ENCODE measurements around the gene CXCR1. TPM values are rescaled to one million over a fixed set of nuclear protein-coding genes. Genes with fewer than 3 reads are reported as not detected.
"Not testable (repeated sequence)": the region's sequence is repeated elsewhere in the genome, so short reads cannot be mapped to it uniquely, and the experiment has no call there.

The CXCR1 gene
- total RNA-seq, 2 donors from 2014 or later: not detected

- no peak for ATAC-seq (replicated peaks)
- no peak overlapping the region for H3K4me3 Mint-ChIP-seq
- no peaks in the 10 kb centered on the region for H3K36me3 Mint-ChIP-seq (ENCODE audit: low read depth)
- H3K9me3 Mint-ChIP-seq: no peaks in the 10 kb centered on the region
- peaks cover 4% of the 10 kb centered on the region for H3K27me3 Mint-ChIP-seq
- H3K4me1 Mint-ChIP-seq: no peaks in the 10 kb centered on the region
- H3K27ac Mint-ChIP-seq: no peak overlapping the region
Observed at GRCh38 chr2:218179782-218180181, 13.0 kb upstream of the CXCR1 start.

DNA sequence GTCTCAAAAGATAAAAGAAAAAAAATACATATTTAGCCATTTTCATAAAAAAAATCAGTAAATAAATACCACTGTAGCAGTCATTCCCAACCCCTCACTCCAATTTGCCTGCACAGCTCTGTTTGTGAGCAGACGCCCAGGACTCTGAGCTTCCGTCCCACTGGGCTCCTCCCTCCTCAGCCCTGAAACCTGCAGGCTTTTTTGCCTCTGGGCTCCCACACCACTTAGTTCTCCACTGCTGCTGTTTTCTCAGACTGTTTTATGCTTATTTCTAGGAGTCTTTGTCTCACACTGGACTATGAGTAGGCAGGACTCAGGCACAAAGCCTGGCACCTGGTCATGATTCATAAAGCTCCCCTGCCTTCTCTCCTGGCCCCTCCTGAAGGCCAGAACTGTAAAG lies 6.1 kb upstream of the CXCR1 start:
- Mint-ChIP-seq H3K27ac (no peak overlapping the region), H3K9me3 (no peaks in the 10 kb centered on the region), H3K27me3 (peaks cover 5% of the 10 kb centered on the region), H3K4me3 (no peak overlapping the region), H3K36me3 (ENCODE audit: low read depth) (no peaks in the 10 kb centered on the region), H3K4me1 (no peaks in the 10 kb centered on the region)
- no peak for ATAC-seq (replicated peaks)

- not testable (repeated sequence) for ATAC-seq (replicated peaks); H3K27ac Mint-ChIP-seq; H3K36me3 Mint-ChIP-seq (ENCODE audit: low read depth); H3K27me3 Mint-ChIP-seq; H3K9me3 Mint-ChIP-seq; H3K4me3 Mint-ChIP-seq; H3K4me1 Mint-ChIP-seq
Observed at GRCh38 chr2:218171744-218172143, 5.0 kb upstream of the CXCR1 start.

- Mint-ChIP-seq H3K36me3 (ENCODE audit: low read depth) (no peaks in the 10 kb centered on the region), H3K27me3 (peaks cover 5% of the 10 kb centered on the region), H3K27ac (no peak overlapping the region), H3K9me3 (no peaks in the 10 kb centered on the region), H3K4me3 (no peak overlapping the region), H3K4me1 (peaks cover 9% of the 10 kb centered on the region)
- no peak for ATAC-seq (replicated peaks)
Observed at GRCh38 chr2:218169757-218170546, 3.2 kb upstream of the CXCR1 start.

DNA sequence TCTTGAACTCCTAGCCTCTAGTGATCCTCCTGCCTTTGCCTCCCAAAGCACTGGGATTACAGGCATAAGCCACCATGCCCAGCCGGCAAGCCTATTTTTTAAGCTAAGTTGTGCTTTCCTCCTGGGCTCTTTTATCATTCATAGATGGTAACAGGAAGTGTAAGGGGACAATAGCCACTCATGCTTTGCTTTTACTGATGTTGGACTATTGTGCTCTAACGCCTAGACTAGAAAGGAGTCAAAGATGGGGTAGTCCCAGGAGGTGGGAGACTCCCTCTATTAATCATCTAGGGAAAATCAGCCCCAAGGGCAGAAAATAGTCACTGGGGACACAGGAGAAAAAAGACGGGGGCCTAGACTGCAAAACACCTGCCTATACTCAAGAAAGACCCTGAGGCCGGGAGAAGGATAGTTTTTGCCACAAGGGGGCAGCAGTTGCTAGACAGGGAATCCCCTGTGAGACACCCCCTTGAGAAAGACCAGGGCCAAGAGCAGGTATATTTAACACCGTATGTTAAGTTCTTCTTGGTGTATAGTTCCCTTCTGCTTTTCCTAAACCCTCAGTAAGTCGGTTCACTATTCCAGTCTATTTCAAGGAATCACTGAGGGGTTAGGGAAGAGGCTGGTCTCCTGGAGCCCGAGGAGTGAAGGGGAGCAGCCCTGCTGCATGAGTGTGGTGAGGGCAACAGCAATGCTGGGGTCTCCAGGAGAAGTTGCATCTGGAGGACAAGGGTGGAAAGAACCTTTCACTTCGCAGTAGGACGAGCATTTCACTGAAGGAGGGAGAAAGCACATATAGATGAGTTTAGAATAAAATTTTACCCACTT lies 2.1 kb upstream of the CXCR1 start:
- H3K4me1 Mint-ChIP-seq: peaks cover 9% of the 10 kb centered on the region
- H3K27me3 Mint-ChIP-seq: peaks cover 5% of the 10 kb centered on the region
- H3K4me3 Mint-ChIP-seq: no peak overlapping the region

GRCh38 chr2:218168016-218168415 lies 1.3 kb upstream of the CXCR1 start:
- peaks cover 9% of the 10 kb centered on the region for H3K4me1 Mint-ChIP-seq
- no peak overlapping the region for H3K27ac Mint-ChIP-seq
- H3K36me3 Mint-ChIP-seq (ENCODE audit: low read depth): no peaks in the 10 kb centered on the region
- no peak for ATAC-seq (replicated peaks)
- H3K4me3 Mint-ChIP-seq: no peak overlapping the region
- H3K9me3 Mint-ChIP-seq: no peaks in the 10 kb centered on the region
- peaks cover 5% of the 10 kb centered on the region for H3K27me3 Mint-ChIP-seq

More for the DNA sequence above, 2.1 kb upstream of the CXCR1 start:
- peak; percentile 58 for ATAC-seq (replicated peaks)
- no peak overlapping the region for H3K27ac Mint-ChIP-seq
- H3K9me3 Mint-ChIP-seq: no peaks in the 10 kb centered on the region
- H3K36me3 Mint-ChIP-seq (ENCODE audit: low read depth): no peaks in the 10 kb centered on the region

- no peak for ATAC-seq (replicated peaks)
Observed at GRCh38 chr2:218162814-218163213, 3.9 kb downstream of the CXCR1 start.

GRCh38 chr2:218161644-218162043 lies 5.1 kb downstream of the CXCR1 start:
- no peaks in the 10 kb centered on the region for H3K9me3 Mint-ChIP-seq
- no peak for ATAC-seq (replicated peaks)
- H3K27me3 Mint-ChIP-seq: peaks cover 5% of the 10 kb centered on the region
- no peak overlapping the region for H3K27ac Mint-ChIP-seq
- no peaks in the 10 kb centered on the region for H3K36me3 Mint-ChIP-seq (ENCODE audit: low read depth)
- H3K4me3 Mint-ChIP-seq: no peak overlapping the region
- H3K4me1 Mint-ChIP-seq: peaks cover 3% of the 10 kb centered on the region

More at GRCh38 chr2:218162814-218163213, 3.9 kb downstream of the CXCR1 start:
- Mint-ChIP-seq H3K27me3 (peaks cover 5% of the 10 kb centered on the region), H3K4me1 (peaks cover 9% of the 10 kb centered on the region), H3K27ac (no peak overlapping the region), H3K36me3 (ENCODE audit: low read depth) (no peaks in the 10 kb centered on the region), H3K4me3 (no peak overlapping the region), H3K9me3 (no peaks in the 10 kb centered on the region)

- Mint-ChIP-seq H3K27ac (no peak overlapping the region), H3K4me1 (no peaks in the 10 kb centered on the region), H3K4me3 (no peak overlapping the region), H3K9me3 (no peaks in the 10 kb centered on the region), H3K27me3 (peaks cover 9% of the 10 kb centered on the region), H3K36me3 (ENCODE audit: low read depth) (no peaks in the 10 kb centered on the region)
- no peak for ATAC-seq (replicated peaks)
Observed at GRCh38 chr2:218155953-218156479, 10.7 kb downstream of the CXCR1 start.

- H3K9me3 Mint-ChIP-seq: no peaks in the 10 kb centered on the region
- ATAC-seq (replicated peaks): no peak
- H3K27me3 Mint-ChIP-seq: peaks cover 10% of the 10 kb centered on the region
- H3K4me1 Mint-ChIP-seq: no peaks in the 10 kb centered on the region
- H3K27ac Mint-ChIP-seq: no peak overlapping the region
- no peaks in the 10 kb centered on the region for H3K36me3 Mint-ChIP-seq (ENCODE audit: low read depth)
- H3K4me3 Mint-ChIP-seq: no peak overlapping the region
Observed at GRCh38 chr2:218152777-218153176, 14.0 kb downstream of the CXCR1 start.

GRCh38 chr2:218152172-218152571 lies 14.6 kb downstream of the CXCR1 start:
- no peak overlapping the region for H3K4me3 Mint-ChIP-seq
- peaks cover 10% of the 10 kb centered on the region for H3K27me3 Mint-ChIP-seq
- H3K27ac Mint-ChIP-seq: no peak overlapping the region
- no peak for ATAC-seq (replicated peaks)
- no peaks in the 10 kb centered on the region for H3K9me3 Mint-ChIP-seq
- H3K4me1 Mint-ChIP-seq: no peaks in the 10 kb centered on the region
- no peaks in the 10 kb centered on the region for H3K36me3 Mint-ChIP-seq (ENCODE audit: low read depth)

DNA sequence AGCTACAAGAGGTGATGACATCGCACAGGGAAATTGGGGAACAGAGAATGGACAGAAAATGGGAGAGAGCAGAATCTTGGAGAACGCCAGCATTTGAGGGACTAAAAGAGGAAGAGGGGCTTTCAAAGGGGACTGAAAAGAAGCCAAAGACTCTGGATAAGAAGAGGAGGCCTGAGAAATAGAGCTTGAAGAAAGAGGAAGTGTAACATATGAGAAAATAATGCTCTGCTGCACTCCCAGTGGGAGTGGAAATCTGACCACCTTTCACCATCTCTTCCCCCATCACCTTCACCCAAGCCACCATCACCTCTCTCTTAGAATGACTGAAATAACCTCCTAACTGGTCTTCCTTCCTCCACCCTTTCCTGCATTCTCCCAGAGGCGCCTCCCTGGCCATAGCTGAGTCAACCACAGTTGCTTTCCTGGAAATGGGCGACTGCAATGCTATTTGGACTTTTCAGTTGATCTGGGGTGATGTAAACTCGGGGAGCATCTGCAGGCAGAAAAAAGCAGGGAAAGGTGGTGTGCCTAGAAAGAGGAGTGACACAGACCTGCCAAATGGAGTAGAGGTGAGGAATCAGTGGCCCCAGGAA lies 16.8 kb downstream of the CXCR1 start:
- no peak for ATAC-seq (replicated peaks)
- Mint-ChIP-seq H3K36me3 (ENCODE audit: low read depth) (no peaks in the 10 kb centered on the region), H3K4me1 (no peaks in the 10 kb centered on the region), H3K27ac (no peak overlapping the region), H3K27me3 (peaks cover 12% of the 10 kb centered on the region), H3K9me3 (no peaks in the 10 kb centered on the region), H3K4me3 (no peak overlapping the region)

DNA sequence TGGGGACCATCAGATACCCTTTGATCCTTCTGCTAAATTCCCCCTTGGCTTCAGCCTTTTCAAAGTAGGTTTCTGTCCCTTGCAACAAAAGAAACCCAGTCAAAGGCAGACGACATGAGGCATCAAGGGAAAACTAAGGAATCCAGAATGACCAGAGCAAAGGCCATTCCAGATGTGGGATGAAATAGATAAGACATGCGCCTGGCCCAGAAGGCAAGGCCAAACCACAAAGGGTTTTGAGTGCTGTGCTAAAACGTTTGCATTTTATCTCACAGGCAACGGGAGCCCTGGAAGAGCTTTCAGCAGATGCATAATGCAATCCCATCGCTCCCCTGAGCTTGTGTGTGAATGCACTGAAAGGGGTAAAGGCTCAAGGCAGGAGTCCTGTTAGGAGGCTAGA lies 17.7 kb downstream of the CXCR1 start:
- Mint-ChIP-seq H3K4me3 (no peak overlapping the region), H3K36me3 (ENCODE audit: low read depth) (no peaks in the 10 kb centered on the region), H3K27ac (no peak overlapping the region), H3K9me3 (no peaks in the 10 kb centered on the region), H3K27me3 (peaks cover 10% of the 10 kb centered on the region), H3K4me1 (no peaks in the 10 kb centered on the region)
- ATAC-seq (replicated peaks): no peak

DNA sequence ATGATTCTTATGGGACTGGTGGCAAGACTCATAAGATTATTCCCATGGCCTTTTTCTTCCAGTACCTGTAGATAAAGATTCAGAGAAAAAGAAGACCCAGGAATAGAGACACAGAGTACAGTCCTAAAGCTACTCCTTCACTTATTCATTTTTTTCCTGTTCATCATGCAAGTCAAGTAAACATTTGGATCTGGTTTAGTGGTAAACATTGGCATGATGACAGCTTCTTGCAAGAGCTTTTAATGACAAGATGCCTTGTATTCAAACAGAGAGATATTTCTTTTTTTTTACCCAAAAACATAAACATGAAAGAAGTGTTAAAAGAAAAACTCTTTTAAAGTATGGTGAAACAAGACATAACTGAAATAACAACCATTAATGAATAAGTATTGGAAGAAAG lies 20.7 kb downstream of the CXCR1 start:
- no peak overlapping the region for H3K4me3 Mint-ChIP-seq
- no peaks in the 10 kb centered on the region for H3K4me1 Mint-ChIP-seq
- peaks cover 8% of the 10 kb centered on the region for H3K27me3 Mint-ChIP-seq
- no peaks in the 10 kb centered on the region for H3K9me3 Mint-ChIP-seq
- no peak overlapping the region for H3K27ac Mint-ChIP-seq
- no peaks in the 10 kb centered on the region for H3K36me3 Mint-ChIP-seq (ENCODE audit: low read depth)
- ATAC-seq (replicated peaks): no peak
